NK-92 (cell line): ENCODE data around the gene PAQR3.
"Not testable (repeated sequence)": the region's sequence is repeated elsewhere in the genome, so short reads cannot be mapped to it uniquely, and the experiment has no call there.

Experiments
- DNase-seq: peaks from one replicate; lab custom pipeline; 2025; ENCODE audit not compliant: unreplicated experiment; lab: John Stamatoyannopoulos, UW

Gene PAQR3

GRCh38 chr4:78930016-78930629 lies 9.1 kb downstream of the PAQR3 start:
- DNase-seq = no peak

GRCh38 chr4:78928835-78929234 lies 10.4 kb downstream of the PAQR3 start:
- DNase-seq = no peak

GRCh38 chr4:78926826-78927225 lies 12.4 kb downstream of the PAQR3 start:
- no peak for DNase-seq

GRCh38 chr4:78923464-78924312 lies 15.6 kb downstream of the PAQR3 start:
- DNase-seq = no peak

GRCh38 chr4:78922207-78922606 lies 17.0 kb downstream of the PAQR3 start:
- no peak for DNase-seq

DNA sequence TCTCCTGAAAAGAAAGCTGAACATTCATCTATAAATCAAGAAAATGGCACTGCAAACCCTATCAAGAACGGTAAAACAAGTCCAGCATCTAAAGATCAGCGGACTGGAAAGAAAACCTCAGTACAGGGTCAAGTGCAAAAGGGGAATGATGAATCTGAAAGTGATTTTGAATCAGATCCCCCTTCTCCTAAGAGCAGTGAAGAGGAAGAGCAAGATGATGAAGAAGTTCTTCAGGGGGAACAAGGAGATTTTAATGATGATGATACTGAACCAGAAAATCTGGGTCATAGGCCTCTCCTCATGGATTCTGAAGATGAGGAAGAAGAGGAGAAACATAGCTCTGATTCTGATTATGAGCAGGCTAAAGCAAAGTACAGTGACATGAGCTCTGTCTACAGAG lies 28.6 kb downstream of the PAQR3 start:
- no peak for DNase-seq

DNA sequence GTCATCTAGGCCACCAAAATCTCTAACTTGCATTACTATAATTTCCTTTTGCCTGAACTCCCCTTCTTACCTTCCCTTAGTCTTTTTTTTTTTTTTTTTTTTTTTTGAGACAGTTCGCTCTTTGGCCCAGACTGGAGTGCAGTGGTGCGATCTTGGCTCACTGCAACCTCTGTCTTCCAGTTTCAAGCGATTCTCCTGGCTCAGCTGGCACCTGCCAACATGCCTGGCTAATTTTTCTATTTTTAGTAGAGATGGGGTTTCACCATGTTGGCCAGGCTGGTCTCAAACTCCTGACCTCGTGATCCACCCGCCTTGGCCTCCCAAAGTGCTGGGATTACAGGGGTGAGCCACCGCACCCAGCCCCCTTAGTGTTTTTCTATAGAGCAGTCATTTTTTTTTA lies 30.3 kb downstream of the PAQR3 start:
- DNase-seq = not testable (repeated sequence)

DNA sequence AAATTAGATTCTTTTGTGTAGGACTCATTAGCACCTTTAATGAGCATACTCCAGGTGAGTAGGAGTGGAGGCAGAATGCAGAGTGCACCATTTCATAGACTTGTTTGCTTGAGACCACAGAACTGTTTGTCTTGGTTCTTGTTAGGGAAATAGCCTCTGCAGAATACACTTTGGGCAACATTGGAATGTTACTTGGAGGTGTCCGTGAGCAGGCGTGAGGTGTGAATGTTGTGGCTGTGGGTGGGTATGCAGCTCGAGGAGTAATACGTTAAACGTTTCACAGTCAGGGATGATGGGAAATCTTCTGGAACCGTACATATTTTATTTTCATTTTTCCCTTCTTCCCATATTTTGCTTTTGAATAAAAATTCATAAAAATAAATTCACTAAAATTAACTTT lies 31.6 kb downstream of the PAQR3 start:
- DNase-seq = no peak

- DNase-seq = no peak
These were observed 35.1 kb downstream of the PAQR3 start for GRCh38 chr4:78904143-78904542.

- no peak for DNase-seq
These were observed 36.9 kb downstream of the PAQR3 start for GRCh38 chr4:78902298-78902697.

- DNase-seq = no peak
These were observed 37.4 kb downstream of the PAQR3 start for GRCh38 chr4:78901882-78902281.

- DNase-seq = no peak
These were observed 39.9 kb downstream of the PAQR3 start for GRCh38 chr4:78899302-78899701.

DNA sequence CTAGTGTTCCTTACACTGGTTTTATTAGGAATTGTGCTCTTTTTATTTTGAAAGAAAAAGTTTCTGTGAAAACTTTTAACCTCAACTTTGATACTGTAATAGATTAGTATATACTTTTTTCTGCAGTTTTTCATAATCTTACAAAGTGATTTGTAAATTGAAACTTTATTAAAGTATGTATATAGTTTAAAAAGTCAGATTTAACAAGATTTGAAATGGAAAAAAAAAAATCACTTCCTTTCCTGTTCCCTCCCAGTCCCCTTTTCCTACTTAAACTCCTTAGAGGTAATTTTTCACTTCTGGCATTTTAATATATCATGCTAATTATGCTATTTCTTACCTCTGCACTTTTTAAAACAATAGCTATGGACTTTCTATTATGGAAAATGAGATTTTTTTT lies 49.3 kb downstream of the PAQR3 start:
- DNase-seq = no peak

- DNase-seq = no peak
These were observed 53.6 kb downstream of the PAQR3 start for GRCh38 chr4:78885598-78885997.

GRCh38 chr4:78880874-78881492 lies 58.3 kb downstream of the PAQR3 start:
- DNase-seq = no peak

DNA sequence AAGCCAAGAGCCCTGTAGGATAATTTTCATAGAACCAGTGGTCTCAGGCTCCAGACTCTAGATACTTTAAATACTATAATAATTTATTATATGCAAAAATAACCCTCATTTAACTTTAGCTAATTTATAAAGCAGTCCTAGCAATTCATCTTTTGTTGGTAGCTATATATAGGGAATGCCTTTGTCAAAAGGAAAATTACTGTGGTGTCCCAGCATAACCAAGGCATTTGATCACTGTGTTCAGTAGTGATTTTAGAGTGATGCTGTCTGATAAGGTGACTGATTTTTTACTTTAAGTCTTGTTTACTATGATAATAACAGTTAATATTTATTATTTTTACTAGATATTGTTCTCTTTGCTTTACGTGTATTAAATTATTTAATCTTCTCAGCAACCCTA lies 61.2 kb downstream of the PAQR3 start:
- no peak for DNase-seq

DNA sequence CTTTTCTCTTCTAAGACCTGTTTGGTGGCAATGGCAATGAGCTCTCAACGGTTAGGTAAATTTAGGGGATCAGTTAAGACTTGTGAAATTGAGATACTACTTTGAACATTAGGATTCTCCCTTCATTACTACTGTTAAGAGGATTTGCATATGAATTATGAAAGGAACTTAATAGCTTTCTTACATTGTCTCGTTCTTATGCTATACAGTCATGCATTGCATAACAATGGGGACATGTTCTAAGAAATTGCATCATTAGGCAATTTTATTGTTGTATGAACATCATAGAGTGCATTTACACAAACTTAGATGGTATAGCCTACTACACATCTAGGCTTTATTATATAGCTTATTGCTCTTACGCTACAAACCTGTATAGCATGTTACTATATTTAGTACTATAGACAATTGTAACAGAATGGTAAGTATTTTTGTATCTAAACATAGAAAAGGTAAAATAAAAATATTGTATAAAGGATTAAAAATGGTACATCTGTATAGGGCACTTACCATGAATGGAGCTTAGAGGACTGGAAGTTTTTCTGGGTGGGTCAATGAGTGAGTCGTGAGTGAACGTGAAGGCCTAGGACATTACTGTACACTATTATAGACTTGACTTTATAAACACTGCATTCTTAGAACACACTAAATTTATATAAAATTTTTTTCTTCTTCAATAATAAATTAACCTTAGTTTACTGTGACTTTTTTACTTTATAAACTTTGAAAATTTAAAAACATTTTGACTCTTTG lies 62.5 kb downstream of the PAQR3 start:
- no peak for DNase-seq

- DNase-seq = no peak
These were observed 69.2 kb downstream of the PAQR3 start for GRCh38 chr4:78870056-78870455.

- DNase-seq = not testable (repeated sequence)
These were observed 70.5 kb downstream of the PAQR3 start for GRCh38 chr4:78868712-78869111.

DNA sequence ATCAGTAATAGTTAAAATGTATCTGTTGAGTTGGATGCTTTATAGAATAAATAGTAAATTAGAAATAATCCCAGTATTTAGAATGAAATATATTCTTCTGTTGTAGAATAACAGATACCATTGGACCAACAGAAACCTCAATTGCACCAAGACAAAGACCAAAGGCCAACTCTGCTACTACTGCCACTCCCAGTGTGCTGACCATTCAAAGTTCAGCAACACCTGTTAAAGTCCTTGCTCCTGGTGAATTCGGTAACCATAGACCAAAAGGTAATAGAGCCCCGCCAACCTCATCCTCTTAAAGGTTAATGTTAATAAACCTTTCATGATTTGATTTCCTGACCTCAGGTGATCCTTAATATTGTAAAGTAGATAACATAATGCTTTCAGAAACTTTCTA lies 73.8 kb downstream of the PAQR3 start:
- no peak for DNase-seq

DNA sequence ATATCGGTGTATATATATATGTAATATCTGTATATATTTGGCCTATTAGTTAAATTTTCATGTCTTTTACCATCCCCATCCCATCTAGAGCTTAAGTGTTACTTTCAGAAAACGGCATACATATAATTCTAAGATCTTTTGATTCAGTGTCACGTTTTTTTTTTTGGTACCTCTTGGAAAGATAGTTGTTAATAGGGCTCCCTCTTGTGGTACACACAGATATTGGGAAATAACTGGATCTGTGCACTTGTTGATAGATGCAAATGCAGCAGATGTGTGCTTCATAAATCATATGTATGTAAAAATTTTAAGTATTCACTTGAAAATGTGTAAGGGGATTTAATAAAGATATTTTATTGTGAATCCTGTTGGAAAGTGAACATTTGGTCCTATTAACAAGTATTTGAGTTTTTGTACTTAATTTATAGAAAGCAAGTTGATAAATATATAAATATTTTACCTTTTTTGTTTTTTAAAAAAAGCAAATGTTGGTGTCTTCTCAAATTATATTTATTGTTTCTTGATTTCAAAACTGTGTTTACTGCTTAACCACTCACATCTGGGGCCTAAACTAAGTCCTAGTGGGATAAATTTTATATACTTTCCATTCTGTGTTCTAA lies 74.7 kb downstream of the PAQR3 start:
- DNase-seq = no peak
